ENCODE results near the gene SEPTIN11. TPM values are rescaled to one million over a fixed set of nuclear protein-coding genes. Genes with fewer than 3 reads are reported as not detected.

The SEPTIN11 gene
- polyA plus RNA-seq, 1 donor (not counting 4 experiments of a cell fraction or from before 2014, with no cell fraction given), result 99.3 TPM

DNA sequence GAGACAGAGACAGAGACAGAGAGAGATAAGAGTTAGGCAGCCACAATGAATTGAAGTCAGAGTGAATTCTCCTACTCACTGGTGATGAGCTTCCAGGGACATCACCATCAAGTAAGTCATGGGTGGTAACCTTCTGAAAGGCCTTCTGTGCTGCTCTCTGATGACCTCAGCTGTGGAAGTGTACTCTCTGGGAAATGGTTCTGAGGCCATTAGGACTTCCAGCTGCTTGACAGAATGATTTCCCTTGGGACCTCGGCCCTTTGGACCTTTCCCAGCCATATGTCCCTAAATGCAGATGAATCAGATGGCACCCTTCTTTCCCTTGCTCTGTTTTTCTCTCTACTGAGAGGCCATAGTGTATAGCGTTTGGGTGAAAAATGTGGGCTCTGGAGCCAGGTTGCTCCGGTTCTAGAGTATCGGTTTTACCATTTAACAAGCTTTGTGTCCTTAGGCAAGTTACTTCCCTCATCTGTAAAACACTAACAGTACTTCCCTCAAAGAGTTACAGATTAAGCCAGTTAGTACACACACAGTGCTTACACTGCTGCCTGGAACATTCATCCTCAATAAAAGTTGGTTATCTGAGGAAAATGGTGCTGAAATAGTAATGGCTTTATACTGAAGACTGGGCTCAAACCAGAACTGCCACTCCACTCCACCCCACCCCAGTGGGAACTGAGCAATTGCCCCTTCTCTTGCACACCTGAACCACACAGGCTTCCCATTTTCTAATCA, 7.6 kb downstream of the SEPTIN11 start:
- no peaks in the 10 kb centered on the region for H4K20me1 ChIP-seq (ENCODE audit: control insufficient read depth, extremely low read depth, insufficient read depth, low read length)
- no peak overlapping the region for H3K4me3 ChIP-seq (ENCODE audit: control insufficient read depth in 2 of 3, extremely low read depth in 1 of 3, insufficient read depth in 2 of 3, low read depth in 1 of 3, low read length in 3 of 3)
- dilution Hi-C loops (cut with MboI; ENCODE audit: extremely low pct_ligation_motif_present, low sequenced_read_pairs), result no loop called here
- peaks cover 81% of the 10 kb centered on the region for H3K79me2 ChIP-seq (ENCODE audit: control insufficient read depth, insufficient read depth, low read length)
- H3K9me3 ChIP-seq (ENCODE audit: control insufficient read depth, low read depth, low read length), result no peaks in the 10 kb centered on the region
- H3K9me1 ChIP-seq (ENCODE audit: control insufficient read depth, extremely low read depth, insufficient read depth, low read length), result no peaks in the 10 kb centered on the region
- no peak overlapping the region for H2AFZ ChIP-seq (ENCODE audit: control insufficient read depth, low read length)
- H3K4me2 ChIP-seq (ENCODE audit: control insufficient read depth, extremely low read depth, insufficient read depth, low read depth, low read length), result no peak overlapping the region
- no peaks in the 10 kb centered on the region for H3K4me1 ChIP-seq (ENCODE audit: control insufficient read depth, extremely low read depth, insufficient read depth, low read length)
- DNase-seq (ENCODE audit: low read depth, low spot score) (no peak), FAIRE-seq (no peak)
- H3K36me3 ChIP-seq (ENCODE audit: control insufficient read depth in 2 of 2, extremely low read depth in 1 of 2, insufficient read depth in 2 of 2, low read length in 2 of 2), result peaks cover 0 to 4% of the 10 kb centered on the region in 2 experiments
- TF ChIP-seq, protein P1, sequence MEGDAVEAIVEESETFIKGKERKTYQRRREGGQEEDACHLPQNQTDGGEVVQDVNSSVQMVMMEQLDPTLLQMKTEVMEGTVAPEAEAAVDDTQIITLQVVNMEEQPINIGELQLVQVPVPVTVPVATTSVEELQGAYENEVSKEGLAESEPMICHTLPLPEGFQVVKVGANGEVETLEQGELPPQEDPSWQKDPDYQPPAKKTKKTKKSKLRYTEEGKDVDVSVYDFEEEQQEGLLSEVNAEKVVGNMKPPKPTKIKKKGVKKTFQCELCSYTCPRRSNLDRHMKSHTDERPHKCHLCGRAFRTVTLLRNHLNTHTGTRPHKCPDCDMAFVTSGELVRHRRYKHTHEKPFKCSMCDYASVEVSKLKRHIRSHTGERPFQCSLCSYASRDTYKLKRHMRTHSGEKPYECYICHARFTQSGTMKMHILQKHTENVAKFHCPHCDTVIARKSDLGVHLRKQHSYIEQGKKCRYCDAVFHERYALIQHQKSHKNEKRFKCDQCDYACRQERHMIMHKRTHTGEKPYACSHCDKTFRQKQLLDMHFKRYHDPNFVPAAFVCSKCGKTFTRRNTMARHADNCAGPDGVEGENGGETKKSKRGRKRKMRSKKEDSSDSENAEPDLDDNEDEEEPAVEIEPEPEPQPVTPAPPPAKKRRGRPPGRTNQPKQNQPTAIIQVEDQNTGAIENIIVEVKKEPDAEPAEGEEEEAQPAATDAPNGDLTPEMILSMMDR (optimal IDR thresholded peaks at IDR 0.05 in 1 of 3, IDR thresholded peaks at IDR 0.05 in 1 of 3, conservative IDR thresholded peaks at IDR 0.05 in 1 of 3; ENCODE audit: extremely low read depth in 1 of 3, insufficient read depth in 2 of 3, low read length in 3 of 3), result no peak
- TF ChIP-seq EZH2 (IDR thresholded peaks at IDR 0.05; ENCODE audit: low read length), result no peak
- no peaks in the 10 kb centered on the region for H3K27me3 ChIP-seq (ENCODE audit: control insufficient read depth, extremely low read depth, insufficient read depth, low read length)
- no peak overlapping the region for H3K9ac ChIP-seq (ENCODE audit: control insufficient read depth, extremely low read depth, insufficient read depth, low read length)
- no peak overlapping the region for H3K27ac ChIP-seq (ENCODE audit: control insufficient read depth, insufficient read depth, low read length)

DNA sequence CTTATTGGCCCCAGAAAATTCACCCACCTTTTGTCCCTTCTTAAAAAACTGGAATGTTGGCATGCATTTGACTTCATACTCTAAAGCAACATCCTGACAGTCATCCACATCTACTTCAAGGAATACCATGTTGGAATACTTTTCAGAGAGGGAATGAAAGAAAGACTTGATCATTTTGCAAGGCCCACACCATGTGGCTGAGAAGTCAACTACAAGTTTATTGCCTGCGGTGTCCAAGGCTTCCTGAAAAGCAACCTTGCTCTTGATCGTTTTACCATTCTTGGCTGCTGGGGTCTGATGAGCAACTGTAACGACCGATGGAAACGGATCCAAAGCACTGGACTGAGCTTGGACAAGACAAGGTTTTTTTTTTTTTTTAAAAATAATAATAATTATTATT, 9.3 kb downstream of the SEPTIN11 start:
- Histone ChIP-seq H4K20me1 (ENCODE audit: control insufficient read depth, extremely low read depth, insufficient read depth, low read length) (no peaks in the 10 kb centered on the region), H3K27ac (ENCODE audit: control insufficient read depth, insufficient read depth, low read length) (no peak overlapping the region), H3K4me2 (ENCODE audit: control insufficient read depth, extremely low read depth, insufficient read depth, low read depth, low read length) (no peak overlapping the region), H3K4me3 (ENCODE audit: control insufficient read depth in 2 of 3, extremely low read depth in 1 of 3, insufficient read depth in 2 of 3, low read depth in 1 of 3, low read length in 3 of 3) (no peak overlapping the region), H3K36me3 (ENCODE audit: control insufficient read depth in 2 of 2, extremely low read depth in 1 of 2, insufficient read depth in 2 of 2, low read length in 2 of 2) (peaks cover 0 to 4% of the 10 kb centered on the region in 2 experiments), H3K27me3 (ENCODE audit: control insufficient read depth, extremely low read depth, insufficient read depth, low read length) (no peaks in the 10 kb centered on the region), H3K9ac (ENCODE audit: control insufficient read depth, extremely low read depth, insufficient read depth, low read length) (no peak overlapping the region), H3K9me1 (ENCODE audit: control insufficient read depth, extremely low read depth, insufficient read depth, low read length) (no peaks in the 10 kb centered on the region), H3K9me3 (ENCODE audit: control insufficient read depth, low read depth, low read length) (no peaks in the 10 kb centered on the region), H3K4me1 (ENCODE audit: control insufficient read depth, extremely low read depth, insufficient read depth, low read length) (no peaks in the 10 kb centered on the region), H3K79me2 (ENCODE audit: control insufficient read depth, insufficient read depth, low read length) (peaks cover 71% of the 10 kb centered on the region), H2AFZ (ENCODE audit: control insufficient read depth, low read length) (no peak overlapping the region)
- dilution Hi-C loops (cut with MboI; ENCODE audit: extremely low pct_ligation_motif_present, low sequenced_read_pairs), result no loop called here
- DNase-seq (ENCODE audit: low read depth, low spot score), result no peak
- no peak for FAIRE-seq
- TF ChIP-seq, protein P1 (optimal IDR thresholded peaks at IDR 0.05 in 1 of 3, IDR thresholded peaks at IDR 0.05 in 1 of 3, conservative IDR thresholded peaks at IDR 0.05 in 1 of 3; ENCODE audit: extremely low read depth in 1 of 3, insufficient read depth in 2 of 3, low read length in 3 of 3), result no peak
- no peak for TF ChIP-seq EZH2 (IDR thresholded peaks at IDR 0.05; ENCODE audit: low read length)

Data from keratinocyte (primary cell).